Liver (tissue), 3 donors: ENCODE measurements around the gene NLRP5.

Source experiments
- CTCF ChIP-seq: fragments of 150-350 bp; IDR thresholded peaks from 2 replicates; pipeline ENCODE4 v1.5.1; 2017; ENCODE audit warnings: improper control_type of control experiment, low read depth, low read length; ENCODE audit not compliant: missing input control
- EGR1 ChIP-seq, 2 donors: IDR thresholded peaks; 2 replicates each; pipeline ENCODE4 v1.6.1; 2016 to 2018; ENCODE audit warnings: antibody characterized with exemption in 2 of 2, low read depth in 2 of 2
- FOXA2 ChIP-seq: IDR thresholded peaks from 2 replicates; pipeline ENCODE4 v1.6.1; 2016; ENCODE audit warnings: antibody characterized with exemption
- GABPA ChIP-seq, 2 donors: IDR thresholded peaks in 1 of 2; conservative IDR thresholded peaks in 1 of 2; 2 replicates each; pipeline ENCODE4 v1.6.1; 2016; ENCODE audit warnings: antibody characterized with exemption in 2 of 2, mild to moderate bottlenecking in 1 of 2, moderate library complexity in 1 of 2
- HNF4A ChIP-seq, 2 donors: conservative IDR thresholded peaks; 2 replicates each; pipeline ENCODE4 v1.6.1; 2016; ENCODE audit warnings: antibody characterized with exemption in 2 of 2, mild to moderate bottlenecking in 2 of 2
- RAD21 ChIP-seq, 2 donors: IDR thresholded peaks; 2 replicates each; pipeline ENCODE4 v1.6.1; 2016; ENCODE audit warnings: antibody characterized with exemption in 2 of 2, mild to moderate bottlenecking in 2 of 2
- REST ChIP-seq: IDR thresholded peaks from 2 replicates; pipeline ENCODE4 v1.6.1; 2016; ENCODE audit warnings: antibody characterized with exemption, mild to moderate bottlenecking
- SP1 ChIP-seq: IDR thresholded peaks from 2 replicates; pipeline ENCODE4 v1.6.1; 2018; ENCODE audit warnings: antibody characterized with exemption, mild to moderate bottlenecking
- TAF1 ChIP-seq: conservative IDR thresholded peaks from 2 replicates; pipeline ENCODE4 v1.6.1; 2016; ENCODE audit warnings: antibody characterized with exemption, mild to moderate bottlenecking
- YY1 ChIP-seq: IDR thresholded peaks from 2 replicates; pipeline ENCODE4 v1.6.1; 2016; ENCODE audit warnings: antibody characterized with exemption, mild to moderate bottlenecking
- TF ChIP-seq, protein P1 (sequence below): IDR thresholded peaks from 2 replicates; pipeline ENCODE4 v1.6.1; 2016; ENCODE audit warnings: antibody characterized with exemption
- TF ChIP-seq, protein P2 (sequence below): IDR thresholded peaks from 2 replicates; pipeline ENCODE4 v1.6.1; 2016; ENCODE audit warnings: antibody characterized with exemption
- donor health status: healthy.
- donor health status: healthy.

DNA sequence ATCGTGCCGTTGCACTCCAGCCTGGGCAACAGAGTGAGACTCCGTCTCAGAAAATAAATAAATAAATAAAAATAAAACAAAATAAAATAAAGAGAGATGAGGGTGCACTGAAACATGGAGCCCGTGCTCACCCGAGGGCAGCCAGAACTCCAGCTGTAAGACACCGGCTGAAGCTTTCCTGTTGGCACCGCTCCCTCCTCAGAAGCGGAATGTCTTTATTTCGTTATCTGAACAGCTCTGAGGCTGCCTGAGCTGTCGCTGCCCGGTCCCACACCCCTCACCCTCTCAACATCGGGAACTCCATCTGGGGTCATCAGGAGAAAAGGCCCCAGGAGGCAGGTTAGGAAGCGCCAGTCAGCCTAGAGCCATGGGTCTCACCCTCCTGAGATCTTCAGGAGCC lies 110.1 kb downstream of the NLRP5 start:
- no peak for TF ChIP-seq SP1
- no peak for TF ChIP-seq REST
- no peak for TF ChIP-seq CTCF
- no peak for TF ChIP-seq TAF1
- no peak for TF ChIP-seq GABPA (IDR thresholded peaks at IDR 0.05 in 1 of 2, conservative IDR thresholded peaks at IDR 0.05 in 1 of 2)
- TF ChIP-seq, protein P1, sequence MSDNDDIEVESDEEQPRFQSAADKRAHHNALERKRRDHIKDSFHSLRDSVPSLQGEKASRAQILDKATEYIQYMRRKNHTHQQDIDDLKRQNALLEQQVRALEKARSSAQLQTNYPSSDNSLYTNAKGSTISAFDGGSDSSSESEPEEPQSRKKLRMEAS, result no peak
- no peak for TF ChIP-seq RAD21 (IDR thresholded peaks at IDR 0.05)
- TF ChIP-seq EGR1 (IDR thresholded peaks at IDR 0.05; ENCODE audit: low read depth in 2 of 2), result no peak
- no peak for TF ChIP-seq FOXA2
- no peak for TF ChIP-seq HNF4A (conservative IDR thresholded peaks at IDR 0.05)
- TF ChIP-seq, protein P2, sequence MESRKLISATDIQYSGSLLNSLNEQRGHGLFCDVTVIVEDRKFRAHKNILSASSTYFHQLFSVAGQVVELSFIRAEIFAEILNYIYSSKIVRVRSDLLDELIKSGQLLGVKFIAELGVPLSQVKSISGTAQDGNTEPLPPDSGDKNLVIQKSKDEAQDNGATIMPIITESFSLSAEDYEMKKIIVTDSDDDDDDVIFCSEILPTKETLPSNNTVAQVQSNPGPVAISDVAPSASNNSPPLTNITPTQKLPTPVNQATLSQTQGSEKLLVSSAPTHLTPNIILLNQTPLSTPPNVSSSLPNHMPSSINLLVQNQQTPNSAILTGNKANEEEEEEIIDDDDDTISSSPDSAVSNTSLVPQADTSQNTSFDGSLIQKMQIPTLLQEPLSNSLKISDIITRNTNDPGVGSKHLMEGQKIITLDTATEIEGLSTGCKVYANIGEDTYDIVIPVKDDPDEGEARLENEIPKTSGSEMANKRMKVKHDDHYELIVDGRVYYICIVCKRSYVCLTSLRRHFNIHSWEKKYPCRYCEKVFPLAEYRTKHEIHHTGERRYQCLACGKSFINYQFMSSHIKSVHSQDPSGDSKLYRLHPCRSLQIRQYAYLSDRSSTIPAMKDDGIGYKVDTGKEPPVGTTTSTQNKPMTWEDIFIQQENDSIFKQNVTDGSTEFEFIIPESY, result no peak
- no peak for TF ChIP-seq YY1
